HL-60/S4 treated with phorbol 12-myristate 13-acetate at 8.2 ng/mL for 4 days and 3 days (cell line): ENCODE measurements around the gene SOX13.
"Not testable (repeated sequence)": the region's sequence is repeated elsewhere in the genome, so short reads cannot be mapped to it uniquely, and the experiment has no call there.

ENCODE experiments used
- in situ Hi-C: fragments of 300-500 bp; cut with MboI; formaldehyde crosslinking; loops from 2 replicates; pipeline ENCODE4 v1.15.0; 2022; ENCODE audit warnings: low sequenced_read_pairs

Gene SOX13

DNA sequence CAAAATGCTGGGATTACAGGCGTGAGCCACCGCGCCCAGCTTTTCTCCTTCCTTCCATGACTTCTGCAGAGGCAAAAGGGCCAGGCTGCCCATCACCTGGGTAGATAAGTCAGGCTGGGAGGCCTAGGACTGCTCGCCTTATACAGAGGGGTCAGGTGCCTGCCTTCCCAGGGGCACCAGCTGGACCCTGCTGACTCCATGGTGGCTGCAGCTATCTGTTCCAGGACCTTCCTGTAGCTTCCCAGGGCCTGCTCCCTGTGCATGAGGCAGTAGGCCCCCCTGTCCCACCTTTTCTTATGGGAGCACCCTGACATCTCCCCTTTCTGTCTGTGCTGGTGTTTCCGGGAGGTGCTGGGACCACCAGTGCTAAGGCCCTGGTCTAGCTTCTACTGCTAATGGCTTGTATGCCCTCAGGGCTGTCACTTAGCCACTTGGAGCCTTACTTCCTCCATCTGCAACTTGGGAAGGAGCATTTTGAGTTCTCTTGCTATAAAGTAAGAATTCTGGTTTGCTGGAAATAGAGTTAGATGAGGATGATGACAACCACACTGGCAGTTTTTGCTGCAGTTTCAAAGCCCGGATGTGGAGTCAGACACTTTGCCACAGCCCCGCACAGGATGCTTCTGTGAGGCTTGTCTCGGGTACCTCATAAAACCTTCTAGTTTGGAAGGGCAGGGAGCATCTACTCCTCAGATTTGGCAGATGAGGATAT lies 14.4 kb downstream of the SOX13 start:
- in situ Hi-C loops: no loop called here

DNA sequence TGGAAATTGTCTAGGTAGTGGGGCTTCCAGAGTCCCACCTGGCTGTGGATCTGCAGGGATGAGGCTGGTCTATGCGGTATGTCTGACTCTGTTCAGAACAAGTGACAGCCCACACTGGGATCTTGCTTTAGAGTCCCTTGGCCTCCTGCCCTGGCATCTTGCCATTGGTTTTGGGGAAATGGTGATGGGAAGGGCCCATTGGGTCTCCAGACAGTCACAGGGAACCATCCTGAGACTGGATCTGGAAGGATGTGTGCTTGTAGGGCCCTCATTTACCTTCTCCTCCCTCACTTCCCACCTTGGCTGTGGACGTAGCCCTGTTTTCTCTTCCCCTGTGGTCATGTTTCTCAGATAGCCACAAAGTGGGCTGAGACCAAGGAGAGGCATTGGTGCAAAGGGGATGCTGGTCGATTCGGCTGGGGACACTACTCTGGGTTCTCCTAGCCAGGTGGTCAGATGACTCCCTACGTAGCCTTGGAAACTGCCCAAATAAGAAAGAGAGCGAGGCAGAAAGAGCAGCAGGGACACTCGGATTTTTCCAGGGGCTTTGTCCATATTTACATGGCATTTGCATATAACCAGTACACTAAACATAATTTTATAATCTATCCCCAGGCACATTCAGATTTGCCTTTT lies 15.1 kb downstream of the SOX13 start:
- in situ Hi-C loops: no loop called here

DNA sequence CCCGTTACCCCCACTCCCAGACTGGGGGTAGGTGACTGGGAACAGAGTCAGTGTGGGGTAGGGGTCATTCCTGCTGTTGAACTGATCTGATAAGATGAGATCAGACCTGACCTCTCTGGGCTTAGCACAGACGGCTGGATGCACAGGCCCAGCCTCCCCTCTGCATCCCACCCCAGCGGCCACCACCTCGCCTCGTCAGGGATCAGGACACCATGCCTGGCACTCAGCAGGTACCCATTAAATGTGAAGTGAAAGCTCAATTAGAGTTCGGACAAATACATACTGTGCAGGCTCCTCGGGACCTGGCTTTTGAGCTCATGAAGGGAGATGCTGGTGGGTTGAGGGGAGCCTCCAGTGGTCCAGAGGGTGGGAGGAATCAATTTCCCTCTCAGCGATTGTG lies 15.7 kb downstream of the SOX13 start:
- in situ Hi-C loops: no loop called here

DNA sequence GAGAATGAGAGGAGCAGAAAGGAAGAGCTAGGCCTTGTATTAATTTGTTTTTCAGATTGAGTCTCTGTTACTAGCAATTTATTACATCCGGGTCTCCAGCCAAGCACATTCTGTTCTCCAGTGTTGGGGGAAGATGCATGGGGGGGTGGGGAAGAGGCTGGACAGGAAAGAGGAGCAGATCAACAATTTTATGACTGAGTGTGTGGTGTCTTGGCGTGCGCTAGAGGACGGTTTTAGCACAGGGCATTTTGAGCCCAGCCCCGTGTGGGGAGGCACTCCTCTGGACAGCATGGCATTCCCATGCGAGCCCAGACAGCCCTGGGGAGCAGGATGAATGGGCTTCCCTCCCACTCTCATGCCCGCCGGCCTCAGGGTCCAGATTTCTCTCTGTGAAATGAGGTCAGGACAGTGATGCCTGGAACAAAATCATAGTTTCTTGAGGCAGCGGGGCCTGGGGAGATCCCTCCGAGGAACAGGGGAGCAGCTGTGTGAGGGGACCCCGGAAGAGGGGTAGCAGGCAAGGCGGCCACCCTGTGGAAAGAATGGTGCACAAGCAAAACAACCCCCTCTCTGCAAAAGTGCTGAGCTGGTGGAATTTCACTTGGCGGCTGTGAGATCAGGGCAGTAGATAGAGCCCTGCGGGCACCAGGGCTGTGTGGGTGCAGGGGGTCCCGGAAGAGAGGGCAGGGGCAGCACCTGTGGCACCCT lies 16.3 kb downstream of the SOX13 start:
- in situ Hi-C loops: no loop called here

DNA sequence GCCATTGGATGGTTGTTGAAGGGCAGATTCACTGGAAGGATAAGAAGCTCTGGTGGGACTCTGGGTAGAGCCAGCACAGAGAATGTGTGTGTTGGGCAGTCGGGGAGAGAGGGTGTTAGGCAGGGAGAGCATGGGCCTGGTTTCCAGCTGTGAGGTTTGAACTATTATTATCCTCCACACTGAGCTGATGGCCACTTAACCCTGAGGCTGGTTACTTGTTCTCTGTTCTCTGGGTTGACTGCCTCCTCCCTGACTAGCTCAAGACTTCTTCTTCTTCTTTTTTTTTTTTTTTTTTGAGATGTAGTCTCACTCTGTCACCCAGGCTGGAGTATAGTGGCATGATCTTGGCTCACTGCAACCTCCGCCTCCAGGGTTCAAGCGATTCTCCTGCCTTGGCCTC lies 17.2 kb downstream of the SOX13 start:
- in situ Hi-C loops: not testable (repeated sequence)

DNA sequence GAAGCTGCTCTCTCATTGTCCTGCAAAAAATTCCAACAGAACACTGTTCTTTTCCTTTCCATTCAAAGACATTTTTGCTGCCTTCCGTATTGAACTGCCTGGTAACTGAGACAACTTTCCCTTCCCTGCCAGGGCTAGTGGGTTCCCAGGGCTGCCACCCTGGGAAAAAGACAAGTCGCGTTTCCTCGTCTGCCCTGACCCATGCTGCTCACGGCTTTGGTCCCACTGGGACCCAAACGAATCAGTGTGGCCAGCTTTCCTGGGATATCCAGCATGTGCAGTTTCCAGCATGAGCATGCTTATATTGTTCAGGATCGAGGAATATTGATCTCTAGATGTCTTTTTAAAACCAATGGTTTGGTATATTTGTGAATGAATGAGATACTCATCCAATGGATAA lies 18.2 kb downstream of the SOX13 start:
- in situ Hi-C loops: no loop called here

DNA sequence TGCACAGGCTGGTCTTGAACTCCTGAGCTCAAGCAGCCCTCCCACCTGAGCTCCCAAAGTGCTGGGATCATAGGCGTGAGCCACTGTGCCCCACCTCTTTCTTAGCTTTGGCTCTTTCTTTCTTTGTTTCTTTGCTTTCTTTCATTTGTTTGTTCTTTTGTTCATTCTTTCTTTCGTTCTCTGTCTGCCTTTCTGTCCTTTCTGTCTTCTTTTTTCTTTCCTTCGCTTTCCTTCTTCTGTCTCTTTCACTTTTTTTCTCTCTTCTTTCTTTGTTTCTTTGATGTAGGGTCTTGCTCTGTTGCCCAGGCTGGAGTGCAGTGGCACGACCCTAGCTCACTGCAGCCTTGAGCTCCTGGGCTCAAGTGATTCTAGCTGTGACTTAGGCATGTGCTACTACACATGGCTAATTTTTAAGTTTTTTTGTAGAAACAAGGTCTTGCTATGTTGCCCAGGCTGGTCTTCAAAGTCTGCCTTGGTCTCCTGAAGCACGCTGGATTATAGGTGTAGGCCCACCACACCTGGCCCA lies 18.9 kb downstream of the SOX13 start:
- in situ Hi-C loops: no loop called here

DNA sequence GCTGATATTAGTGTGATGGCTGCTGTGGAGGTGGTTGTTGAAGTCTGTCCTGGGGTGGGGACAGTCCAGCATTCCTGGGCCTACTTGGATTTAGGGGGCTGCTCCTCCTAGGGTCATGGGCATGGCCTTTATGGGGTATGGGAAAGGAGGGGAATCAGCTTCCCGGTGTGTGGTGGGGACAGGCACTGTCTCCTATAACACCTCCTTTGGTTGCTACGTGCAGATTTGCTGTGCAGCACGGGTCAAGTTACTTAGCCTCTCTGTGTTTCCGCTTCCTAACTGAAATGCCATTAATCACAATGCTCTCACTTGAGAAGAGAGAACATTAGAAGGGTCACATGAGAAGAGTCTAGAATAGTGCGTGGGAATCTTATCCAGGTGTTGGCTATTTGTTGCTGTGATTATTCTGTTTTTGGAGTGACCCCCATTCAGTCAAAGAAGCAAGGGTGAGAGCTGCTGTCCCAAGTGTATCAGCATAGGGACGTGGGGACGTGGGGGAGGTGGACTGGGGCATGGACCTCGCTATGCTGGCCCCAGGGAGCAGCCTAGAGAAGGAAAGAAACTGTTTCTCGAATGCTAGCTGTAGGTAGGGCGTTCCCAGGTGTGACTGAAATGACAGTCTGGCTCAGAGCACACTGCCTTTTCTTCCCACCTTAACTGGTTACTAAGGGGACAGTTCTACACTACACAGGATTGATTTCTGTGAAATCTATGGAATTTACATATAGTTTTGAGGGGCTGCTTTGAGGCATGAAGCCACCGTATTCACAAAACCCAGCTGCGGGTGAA lies 19.9 kb downstream of the SOX13 start:
- in situ Hi-C loops: no loop called here

DNA sequence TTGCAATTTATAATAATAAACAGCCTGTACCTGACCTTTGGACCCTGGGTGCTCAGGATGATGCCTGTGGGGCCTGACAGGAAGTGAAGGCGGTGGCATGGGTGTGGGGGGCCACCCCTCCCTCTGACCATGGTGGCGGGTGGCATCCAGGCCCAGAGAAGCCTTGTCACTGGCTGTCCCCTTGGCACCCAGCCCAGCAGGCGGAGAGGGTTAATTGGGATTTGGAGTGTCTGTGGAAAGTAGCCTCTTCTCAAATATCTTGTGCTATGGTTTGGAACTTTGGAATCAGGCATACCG lies 20.5 kb downstream of the SOX13 start:
- in situ Hi-C loops: no loop called here

DNA sequence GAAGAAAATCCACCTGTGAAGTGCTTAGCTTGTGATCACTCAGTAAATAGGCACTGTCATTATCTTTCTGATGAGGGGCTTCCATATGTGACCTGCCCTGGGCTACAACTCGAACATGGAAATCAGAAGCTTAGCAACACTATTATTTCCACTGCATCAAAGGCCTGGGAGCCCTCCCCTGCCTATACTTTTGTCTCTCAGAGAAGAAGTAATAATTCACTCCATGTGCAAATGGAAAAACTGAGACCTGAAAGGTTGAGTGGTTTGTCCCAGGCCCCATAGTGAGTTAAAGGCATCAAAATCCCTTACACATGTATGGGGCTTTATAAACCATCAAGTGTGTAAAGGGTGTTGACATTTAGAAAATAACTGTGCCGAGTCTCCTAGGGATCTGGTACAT lies 20.9 kb downstream of the SOX13 start:
- in situ Hi-C loops: no loop called here

DNA sequence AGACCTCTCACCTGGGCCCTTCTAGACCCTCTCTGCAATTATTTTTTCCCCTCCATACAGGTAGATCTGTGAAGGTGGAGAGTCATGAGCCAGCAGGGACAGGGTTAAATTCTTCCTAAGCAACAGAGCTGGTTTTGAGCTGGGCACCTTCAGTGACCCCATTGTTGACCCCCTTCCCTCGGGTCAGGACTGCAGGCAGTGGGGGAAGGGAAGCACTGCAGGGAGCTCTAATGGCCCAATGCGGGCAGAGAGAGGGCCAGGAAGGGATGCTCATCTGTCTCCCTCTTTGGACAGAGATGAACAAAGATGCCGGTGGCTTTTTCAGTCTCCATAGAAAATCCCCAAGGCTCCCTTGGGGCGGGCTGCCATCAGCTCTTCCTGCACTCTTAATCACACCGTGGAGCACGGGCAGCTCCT lies 21.4 kb downstream of the SOX13 start:
- in situ Hi-C loops: no loop called here

DNA sequence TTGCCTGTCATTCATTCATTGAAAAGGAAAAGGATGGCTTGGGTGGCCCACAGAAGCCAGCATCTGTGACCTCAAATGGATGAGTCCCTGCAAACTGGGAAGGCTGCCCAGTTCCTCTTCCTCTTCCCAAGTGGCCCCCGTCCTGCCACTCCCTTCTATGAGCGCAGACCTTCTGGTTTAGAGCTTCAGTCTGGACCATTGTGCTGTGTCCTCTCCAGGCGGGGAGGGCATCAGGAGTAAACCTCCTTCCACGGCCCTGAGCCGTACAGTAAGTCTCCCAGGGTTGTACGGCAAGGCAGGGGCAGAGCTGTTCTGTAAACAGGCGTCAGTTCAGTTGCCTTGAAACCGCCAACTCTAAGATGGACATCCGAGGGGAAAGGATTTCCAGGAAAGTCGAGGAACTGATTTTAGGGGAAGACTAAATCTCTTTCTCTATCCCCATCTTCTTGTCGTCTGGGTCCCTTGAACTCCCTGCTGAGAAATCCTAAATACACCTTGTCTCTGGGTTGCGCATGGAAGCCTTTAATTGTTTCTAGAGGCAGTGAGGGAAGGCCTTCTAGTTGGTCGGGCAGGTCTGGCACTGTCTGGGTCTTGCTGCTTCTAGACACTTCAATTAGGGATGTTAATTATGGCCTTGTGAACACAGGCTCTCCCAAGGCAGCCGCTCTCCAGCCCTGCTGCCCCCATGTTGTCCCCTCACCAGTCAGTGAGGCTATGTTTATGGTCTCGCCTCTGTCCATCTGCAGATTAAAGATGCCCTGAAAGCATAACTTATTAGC lies 22.1 kb downstream of the SOX13 start:
- in situ Hi-C loops: no loop called here

DNA sequence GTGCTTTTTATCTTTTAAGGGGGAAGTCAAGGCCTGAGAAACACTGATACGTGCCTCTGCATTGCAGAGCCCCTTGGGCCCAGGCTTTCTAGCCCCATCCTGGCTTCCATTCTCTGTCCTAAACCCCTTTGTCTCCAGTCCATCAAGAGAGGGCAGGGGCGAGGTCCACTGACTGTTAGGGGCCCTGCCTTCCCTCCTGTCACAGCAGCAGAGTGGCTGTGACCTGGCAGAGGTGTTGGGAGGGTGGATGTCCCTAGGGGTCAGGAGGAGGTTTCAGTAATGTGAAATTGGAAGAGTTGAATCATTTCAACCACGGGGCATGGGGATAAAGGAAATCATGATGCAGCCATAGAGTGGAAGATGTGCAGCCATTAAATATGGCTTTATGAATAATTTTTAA lies 24.0 kb downstream of the SOX13 start:
- in situ Hi-C loops: no loop called here

DNA sequence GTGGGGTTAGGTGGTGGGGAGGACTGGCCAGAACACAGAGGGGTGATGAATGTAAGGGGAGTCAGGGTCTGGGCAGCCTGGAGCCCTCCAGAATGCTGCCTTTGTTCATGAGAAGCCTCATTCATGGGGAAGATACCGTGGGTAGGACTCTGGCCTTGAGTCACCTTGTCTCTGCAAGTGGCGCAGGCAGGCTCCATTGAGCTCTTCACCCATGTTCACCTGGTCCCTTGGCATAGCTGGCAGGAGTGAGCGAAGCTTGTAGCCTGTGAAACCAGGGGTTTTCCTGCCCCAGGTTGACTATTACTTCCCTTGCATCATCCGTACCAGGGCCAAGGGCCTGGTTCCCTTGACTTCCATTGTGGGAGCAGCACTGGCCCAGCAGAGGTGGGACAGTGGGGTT lies 25.8 kb downstream of the SOX13 start:
- in situ Hi-C loops: no loop called here

DNA sequence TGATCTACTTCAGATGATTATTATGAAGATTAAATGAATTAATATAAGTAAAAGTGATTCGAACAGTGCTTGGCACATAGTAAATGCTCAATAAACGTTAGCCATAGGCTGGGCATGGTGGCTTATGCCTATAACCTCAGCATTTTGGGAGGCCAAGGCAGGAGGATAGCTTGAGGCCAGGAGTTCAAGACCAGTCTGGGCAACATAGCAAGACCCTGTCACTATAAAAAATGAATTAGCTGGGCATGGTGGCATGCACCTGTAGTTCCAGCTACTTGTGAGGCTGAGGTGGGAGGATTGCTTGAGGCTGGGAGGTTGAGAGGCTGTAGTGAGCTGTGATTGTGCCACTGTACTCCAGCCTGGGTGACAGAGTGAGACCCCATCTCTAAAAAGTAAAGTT lies 26.8 kb downstream of the SOX13 start:
- in situ Hi-C loops: not testable (repeated sequence)

DNA sequence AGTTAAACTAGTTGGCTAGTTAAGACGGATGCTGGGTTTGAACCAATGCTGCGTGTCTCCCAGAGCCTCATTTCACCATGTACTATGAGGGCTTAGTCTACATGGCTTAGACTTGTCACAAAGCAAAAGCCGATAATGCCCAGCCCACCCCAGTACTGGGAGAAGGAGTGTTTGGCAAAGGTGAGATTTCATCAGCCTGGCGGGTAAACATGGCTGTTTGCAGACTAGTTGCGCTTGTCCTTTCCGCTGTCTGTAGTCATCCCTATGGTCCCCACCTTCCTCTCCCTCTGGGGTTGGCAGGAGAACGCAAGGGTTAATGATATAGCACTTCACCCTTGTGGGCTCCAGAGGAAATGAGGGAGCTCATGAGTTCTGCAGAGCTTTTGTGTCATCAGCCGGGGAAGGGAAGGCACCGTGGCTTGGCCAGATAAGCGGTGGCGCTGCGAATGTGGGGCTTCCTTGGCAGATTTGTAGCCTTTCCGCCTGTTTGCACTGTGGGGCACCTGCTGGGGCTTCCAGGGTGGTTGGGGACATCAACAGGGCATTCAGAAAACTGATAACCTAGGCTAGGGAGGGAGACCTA lies 29.2 kb downstream of the SOX13 start:
- in situ Hi-C loops: no loop called here

DNA sequence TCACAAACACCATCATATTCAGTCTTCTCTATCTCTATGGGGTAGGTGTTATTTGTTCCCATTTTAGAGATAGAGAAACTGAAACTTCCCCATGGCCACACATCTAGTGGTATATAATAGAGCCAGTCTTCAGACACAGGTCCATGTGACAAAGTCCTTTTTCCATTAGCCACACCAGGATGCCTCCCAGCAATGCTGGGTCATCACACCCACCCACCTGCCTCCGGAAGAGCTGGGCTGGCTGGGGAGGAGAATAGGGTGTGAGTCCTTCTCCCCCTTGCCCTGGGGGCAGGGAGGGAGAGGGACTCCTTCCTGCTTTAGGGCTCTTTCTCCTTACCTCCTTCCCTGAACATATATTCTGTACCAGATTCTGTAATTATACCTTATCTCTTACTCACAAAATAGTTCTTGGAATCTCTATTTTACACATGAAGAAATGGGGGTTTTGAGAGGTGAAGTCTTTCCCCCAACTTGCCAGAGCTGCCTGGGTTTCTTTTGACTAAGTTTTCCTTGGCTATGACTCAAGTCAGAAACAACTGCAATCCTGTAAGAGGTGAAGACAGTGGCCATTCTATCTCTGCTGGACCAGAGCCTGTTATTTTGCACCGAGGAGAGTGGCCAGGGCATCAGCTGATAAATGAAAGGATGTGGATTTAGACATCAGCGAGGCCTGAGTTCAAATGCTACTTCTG lies 30.0 kb downstream of the SOX13 start:
- in situ Hi-C loops: no loop called here

DNA sequence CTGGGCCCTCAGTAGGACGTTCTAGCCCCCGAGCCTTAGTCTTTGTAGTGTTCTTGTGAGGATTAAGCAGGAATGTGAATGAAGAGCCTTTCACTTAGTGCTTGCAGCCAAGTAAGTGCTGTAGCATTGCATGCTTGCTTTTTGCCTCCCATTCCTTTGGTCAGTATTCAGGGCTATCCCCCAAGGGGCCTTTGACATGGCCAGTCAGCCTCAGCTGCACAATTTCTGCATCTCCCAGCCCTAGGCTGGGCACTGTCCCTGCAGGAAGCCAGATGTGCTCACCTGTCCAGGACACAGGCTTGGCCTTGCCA lies 30.5 kb downstream of the SOX13 start:
- in situ Hi-C loops: no loop called here

DNA sequence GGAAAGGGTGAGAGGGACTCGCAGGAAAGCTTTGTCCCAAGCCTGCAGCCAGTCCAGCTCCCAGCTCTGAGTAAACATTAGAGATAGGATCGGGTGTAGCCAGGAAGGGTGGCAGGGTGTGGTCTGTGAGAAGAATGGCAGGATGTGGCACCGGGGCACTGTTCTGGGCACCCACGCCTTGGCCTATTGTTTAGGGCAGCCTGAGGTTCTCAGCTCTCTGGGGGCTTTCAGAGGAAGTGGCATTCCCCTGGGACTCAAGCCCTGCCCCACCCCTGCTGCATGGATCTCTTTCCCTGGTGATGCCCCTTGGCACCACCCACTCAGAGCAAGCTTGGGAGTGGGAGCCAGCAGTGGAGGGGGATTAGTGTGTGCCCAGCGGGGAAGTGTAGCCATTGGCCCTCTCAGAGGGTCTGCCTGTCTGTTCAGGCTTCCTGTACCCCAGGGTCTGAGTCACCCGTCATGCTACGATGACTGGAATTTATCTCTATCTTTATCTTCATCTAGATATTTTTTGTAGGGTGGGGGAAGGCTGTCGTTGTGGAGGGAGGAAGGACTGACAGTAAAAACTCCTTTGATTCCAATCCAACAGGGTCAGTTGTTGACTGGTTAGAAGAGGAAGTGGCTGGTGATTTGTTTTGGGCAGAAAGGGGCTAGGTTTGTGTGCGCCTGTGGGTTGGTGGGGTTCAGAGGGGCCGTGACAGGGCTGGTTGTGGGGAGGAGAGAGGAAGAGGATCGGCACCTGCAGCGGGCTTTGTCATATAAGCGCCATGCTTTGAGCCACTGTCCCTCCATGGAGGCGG lies 31.6 kb downstream of the SOX13 start:
- in situ Hi-C loops: no loop called here
